GM19025 (cell line): ENCODE results near the gene NCS1.

ENCODE experiments used
- ATAC-seq: cut with Tn5 transposase; IDR thresholded peaks from one replicate; pipeline ENCODE4 v1.9.1; 2021; ENCODE audit warnings: mild to moderate bottlenecking, low read depth, moderate library complexity; ENCODE audit not compliant: unreplicated experiment

NCS1 gene

DNA sequence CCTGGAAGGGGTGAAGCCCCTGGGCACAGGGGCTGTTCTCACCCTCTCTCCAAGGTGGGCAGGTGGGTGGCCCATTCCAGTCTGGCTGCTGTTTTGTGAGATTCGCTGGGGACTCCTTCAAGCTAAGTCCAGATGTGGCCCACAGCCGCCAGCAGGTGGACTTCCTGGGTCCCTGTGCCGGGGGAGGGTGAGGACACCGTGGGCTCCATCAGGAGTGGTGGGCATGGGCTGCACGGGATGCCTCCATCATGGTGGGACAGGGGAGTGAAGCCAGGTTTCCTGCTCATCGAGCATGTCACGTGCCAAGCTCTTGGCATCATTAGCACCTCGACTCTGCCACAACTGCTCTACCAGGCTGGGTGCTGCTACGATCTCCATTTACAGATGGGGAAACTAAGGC, 1.8 kb downstream of the NCS1 start:
- no peak for ATAC-seq

- no peak for ATAC-seq
Measured at GRCh38 chr9:130174920-130175321, 2.7 kb downstream of the NCS1 start.

DNA sequence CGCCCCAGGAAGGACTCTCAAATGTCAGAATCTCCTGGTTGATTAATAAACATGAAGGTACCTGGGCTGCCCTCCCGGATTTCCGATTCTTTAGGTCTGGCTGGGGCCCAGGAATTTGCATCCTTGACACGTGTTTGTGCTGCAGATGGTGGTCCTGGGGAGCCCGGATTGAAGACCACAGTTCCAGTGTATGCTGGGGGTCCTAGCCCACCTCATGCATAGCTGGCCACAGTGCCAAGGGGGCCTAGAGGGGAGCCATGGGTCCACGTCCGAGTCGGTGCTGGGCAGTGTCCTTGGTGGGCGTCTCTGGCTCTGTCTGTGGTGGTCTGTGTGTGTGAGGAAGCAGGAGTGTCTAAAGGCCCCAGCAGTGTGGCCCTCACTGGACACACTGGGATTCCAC, 3.2 kb downstream of the NCS1 start:
- no peak for ATAC-seq

- ATAC-seq = no peak
Measured at GRCh38 chr9:130176760-130177159, 4.6 kb downstream of the NCS1 start.

DNA sequence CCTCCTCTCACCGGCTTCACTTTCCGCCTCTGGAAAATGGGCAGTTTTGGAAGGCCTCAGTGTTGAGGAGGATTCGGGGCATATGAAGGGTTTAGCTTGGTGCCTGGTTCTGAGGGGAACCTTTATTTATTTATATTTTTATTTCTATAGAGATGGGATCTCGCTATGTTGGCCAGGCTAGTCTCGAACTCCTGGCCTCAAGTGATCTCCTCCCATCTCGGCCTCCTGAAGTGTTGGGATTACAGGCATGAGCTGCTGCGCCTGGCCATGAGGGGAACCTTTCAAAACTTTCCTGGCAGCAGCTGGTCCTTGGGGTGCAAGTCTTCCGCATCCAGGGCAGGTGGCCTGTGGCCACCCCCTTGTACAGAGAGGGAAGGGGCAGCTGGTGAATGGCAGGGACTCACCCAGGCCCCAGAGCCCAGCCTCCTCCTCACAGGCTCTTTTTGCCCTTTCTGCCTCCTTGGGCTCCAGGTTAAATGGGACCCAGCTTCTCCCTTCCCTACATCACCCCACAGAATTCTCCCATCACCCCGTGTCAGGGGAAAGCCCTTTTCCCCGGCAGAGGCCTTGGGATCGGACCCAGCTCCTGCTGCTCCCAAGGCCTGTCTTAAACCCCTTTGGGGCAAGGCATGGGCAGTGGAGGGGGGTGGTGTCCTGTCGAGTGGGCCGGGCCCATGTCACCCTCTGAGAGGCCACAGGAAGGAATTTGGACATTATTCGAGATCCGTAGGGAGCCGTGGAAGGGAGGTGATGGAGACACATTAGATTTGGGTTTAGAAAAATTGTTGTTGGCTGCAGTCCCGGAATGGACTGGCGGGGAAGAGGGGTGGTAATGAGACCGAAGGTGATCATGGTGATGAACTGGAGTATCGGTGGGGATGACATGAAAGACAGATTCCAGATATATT, 5.9 kb downstream of the NCS1 start:
- ATAC-seq = no peak

GRCh38 chr9:130179331-130179907, 7.2 kb downstream of the NCS1 start:
- no peak for ATAC-seq

DNA sequence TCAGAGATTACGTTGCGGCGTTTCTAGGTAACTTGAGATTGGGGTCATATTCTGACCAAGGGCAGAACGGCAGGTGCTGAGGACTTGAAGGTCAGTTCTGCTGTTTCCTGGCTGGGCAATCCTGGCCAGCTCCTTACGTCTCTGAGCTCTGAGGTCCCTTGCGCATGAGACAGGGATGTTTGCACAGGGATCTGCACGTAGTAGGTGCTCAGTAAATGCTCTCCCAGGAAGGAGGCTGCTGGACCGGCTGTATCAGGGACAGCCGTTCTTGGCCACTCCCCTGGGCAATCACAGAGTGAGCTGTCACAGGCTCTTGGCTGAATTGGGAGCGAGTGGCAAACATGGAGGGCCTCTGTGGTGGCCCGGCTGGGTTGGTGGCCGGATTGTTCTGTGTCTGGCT, 8.3 kb downstream of the NCS1 start:
- no peak for ATAC-seq

DNA sequence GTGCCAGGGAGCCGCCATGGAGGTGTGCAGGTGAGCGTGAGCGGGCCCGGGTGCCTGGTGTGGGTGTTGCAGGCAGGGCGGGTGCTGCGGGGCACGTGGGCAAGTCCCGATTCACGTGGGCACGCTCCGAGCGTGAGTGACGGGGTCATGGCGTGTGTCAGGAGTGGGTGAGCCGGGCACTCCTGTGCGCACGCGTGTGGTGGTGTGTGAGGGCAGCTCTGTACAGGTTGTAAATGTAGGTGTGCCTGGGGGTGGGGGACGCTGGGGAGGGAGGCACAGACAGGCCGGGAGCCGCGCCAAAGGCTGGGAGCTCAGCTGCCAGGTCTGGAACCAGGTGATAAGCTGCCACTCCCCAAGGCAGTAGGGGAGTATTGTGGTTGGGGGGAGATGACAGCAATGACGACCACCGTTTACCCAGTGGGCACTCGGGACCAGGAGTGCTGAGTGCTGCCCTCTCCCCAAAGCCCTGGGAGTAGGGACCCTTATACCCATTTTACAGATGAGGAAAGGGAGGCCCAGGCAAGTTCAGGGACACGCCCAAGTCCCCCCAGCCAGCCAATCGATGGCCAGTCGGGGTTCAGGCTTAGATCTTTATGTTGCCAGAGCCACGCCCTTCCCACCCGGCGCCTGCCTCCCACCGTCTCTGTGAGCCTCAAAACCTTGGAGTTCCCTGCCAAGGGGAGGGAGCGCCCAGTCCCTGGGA, 9.6 kb downstream of the NCS1 start:
- ATAC-seq = no peak

- no peak for ATAC-seq
Measured at GRCh38 chr9:130182381-130182909, 10.2 kb downstream of the NCS1 start.

- ATAC-seq = no peak
Measured at GRCh38 chr9:130183133-130183762, 11.0 kb downstream of the NCS1 start.

- no peak for ATAC-seq
Measured at GRCh38 chr9:130185017-130185416, 12.8 kb downstream of the NCS1 start.

- ATAC-seq = no peak
Measured at GRCh38 chr9:130185490-130186031, 13.4 kb downstream of the NCS1 start.

DNA sequence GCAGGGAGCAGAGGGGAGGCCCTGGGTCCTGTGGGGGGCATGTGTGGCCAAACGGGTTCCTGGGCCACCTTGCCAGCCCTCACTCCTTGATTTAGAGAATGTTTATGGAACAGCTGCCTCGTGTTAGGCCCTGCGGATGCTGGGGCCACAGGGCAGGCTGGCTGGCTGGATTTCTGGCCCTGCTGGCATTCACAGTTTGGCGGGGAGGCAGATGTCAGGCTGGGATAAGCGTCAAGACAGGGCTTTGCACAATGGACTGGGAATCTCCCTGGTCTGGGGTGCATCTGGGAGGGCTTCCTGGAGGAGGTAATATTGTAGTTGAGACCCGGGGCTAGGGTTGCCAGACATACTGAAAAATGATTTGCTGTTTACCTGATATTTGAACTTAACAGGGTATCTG, 13.8 kb downstream of the NCS1 start:
- no peak for ATAC-seq

DNA sequence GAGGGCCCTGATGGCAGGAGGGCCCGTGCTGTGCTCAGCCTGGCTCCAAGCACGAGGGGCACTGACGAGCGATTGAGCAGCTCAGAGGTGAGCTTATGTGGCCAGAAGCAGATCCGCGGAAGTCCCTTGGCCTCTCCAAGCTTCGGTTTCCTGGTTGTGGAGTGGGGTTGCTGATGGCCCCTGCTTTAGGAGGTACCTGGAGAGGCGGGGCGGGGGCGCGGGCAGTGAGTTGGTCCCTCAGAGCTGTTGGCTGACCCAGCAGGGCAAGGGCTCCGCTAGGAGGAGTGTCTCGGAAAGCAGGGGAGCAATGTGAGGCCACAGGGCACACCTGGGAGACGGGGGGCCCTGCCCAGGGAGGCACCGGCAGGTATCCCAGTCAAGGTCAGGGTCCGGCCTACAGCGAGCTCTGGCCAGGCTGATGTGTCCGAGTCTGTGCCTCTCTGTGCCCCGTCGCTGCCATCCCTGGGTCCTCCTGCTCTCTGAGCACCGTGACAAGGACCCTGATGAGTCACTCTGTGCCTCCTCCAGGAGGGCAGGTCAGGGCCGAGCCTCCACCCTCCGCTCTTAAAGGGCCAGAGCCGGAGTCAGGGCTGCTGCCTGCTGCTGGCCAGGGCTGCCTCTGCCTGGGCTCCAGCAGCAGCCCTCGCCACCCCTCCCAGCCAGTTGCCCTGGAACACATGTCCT, 14.8 kb downstream of the NCS1 start:
- no peak for ATAC-seq

DNA sequence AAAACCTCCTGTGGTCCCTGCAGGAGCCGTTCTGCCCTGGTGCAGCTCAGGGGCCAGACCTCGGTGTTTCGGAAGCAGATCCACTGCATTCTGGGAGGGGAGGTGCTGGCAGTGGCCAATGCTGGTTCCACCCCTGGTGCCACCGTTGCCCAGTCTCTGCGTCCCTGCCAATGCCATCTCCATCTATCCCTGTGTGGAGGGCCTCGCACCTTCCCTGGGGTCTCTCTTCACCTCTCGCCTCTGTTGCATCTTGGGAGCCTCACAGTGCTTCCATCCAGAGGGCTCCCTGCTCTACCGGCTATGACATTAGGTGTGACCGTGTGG, 15.3 kb downstream of the NCS1 start:
- no peak for ATAC-seq

DNA sequence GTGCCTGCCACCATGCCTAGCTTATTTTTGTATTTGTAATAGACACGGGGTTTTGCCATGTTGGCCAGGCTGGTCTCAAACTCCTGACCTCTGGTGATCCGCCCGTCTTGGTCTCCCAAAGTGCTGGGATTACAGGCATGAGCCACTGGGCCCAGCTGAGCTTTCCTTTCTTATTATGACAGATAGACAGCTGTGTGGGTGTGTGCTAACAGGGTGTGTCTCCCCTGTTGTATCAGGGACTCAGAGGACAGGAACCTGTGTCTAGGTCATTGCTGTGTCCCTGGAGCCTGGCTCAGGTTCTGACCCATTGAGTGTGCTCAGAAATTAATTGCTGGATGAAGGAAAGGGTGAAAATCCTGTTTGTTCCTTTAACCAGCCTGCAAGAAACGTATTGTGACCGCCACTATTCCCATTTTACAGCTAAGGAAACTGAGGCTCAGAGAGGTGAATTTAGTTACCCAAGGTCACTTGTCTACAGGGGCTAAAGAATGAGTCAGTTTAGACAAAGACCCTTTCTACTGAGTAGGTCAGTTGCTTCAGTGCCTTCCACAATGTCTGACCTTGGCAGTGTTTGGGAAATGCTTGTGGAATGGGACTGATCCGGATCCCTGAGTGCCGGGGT, 16.8 kb downstream of the NCS1 start:
- no peak for ATAC-seq

DNA sequence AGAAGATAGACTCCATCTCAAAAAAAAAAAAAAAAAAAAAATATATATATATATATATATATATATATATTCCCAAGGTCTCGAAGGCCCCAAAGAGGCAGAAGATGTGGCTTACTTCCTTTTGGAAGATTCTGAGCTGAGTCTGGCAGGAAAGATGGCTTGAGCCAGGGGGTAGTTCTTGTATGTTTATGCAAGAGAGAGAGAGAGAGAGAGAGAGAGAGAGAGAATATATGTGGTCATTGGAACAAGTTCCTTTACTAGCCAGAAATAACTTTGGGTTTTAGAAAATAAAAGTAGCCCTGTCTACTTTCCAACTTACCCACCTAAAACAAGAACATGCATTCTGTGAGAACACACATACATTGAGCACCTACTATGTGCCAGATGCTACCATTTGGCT, 17.6 kb downstream of the NCS1 start:
- no peak for ATAC-seq

DNA sequence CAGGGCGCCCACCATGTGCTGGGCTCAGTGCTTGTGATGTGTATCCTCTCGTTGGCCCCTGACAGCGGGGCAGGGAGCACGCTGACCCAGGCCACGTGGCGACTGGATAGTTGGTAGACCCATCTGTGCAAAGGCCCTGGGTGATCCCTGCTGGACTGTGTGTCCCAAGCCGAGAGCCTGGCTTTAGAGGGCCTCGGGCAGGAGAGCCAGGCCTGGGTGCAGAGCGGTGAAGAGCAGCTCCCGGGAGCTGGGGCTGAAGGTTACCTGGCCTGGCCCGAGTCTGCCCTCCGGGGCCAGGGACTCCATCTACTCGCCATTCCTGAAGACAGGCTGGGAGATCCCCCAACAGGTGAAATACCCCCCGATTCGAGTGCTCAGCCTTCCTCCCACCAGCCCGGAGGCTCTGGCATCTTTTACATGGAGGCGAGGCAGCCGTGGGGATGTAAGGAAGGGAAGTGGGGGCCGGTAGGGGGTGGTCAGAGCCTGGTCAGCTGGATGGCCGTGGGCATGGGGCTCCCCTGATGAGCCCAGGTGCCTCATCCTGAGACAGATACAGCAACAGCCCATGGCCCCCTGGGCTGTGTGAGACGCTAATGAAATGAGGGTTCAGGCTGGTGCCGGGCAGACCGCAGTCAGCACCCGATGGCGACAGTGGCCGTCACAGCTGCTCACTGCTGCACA, 19.0 kb downstream of the NCS1 start:
- no peak for ATAC-seq

GRCh38 chr9:130191749-130192120, 19.5 kb downstream of the NCS1 start:
- ATAC-seq = no peak
